Measurements from ENCODE around the gene SRM.
A peak's percentile ranks its signal among the peaks of the same experiment; 100 is the strongest.
"Not testable (repeated sequence)": the region's sequence is repeated elsewhere in the genome, so short reads cannot be mapped to it uniquely, and the experiment has no call there.

SRM gene

DNA sequence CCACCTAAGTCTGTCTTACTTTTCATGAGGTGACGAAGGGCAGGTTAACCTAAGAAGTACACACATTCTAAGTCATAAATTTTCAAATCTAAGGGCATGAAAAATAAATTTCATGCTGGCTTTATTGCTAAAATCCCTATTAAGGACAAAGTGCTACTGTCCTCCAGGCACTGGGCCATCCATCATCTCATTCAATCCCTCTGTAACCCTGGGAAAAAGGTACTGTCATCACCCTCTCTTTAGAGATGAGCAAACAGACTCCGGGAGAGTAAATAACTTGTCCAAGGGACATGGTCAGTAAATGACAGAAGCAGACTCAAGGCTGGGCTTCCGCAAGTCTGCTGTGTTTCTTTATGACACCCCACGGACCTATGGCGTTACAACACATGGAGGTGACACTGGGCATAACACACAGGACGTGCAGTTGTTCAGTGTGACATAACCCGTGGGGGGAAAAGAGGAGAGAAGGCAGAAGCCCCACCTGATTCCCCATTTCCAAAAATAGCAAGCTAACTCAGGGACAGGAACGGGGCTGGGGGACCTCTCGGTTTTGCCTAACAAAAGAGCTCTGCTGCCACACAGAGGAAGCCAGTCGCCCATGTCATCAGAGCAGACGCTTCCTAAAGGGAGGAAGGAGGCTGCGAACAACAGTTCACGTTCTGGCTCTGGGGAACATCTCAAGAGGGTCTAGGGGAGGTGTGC is 12.5 kb upstream of the SRM start:
- no peak for DNase-seq (ENCODE audit: low spot score)
- Mint-ChIP-seq H3K27me3 (ENCODE audit: low read depth) (no peaks in the 10 kb centered on the region), H3K36me3 (ENCODE audit: low read depth) (peaks cover 61% of the 10 kb centered on the region), H3K9me3 (no peaks in the 10 kb centered on the region), H3K27ac (no peak overlapping the region), H3K4me3 (no peak overlapping the region), H3K4me1 (ENCODE audit: low read depth) (peaks cover 1% of the 10 kb centered on the region)

DNA sequence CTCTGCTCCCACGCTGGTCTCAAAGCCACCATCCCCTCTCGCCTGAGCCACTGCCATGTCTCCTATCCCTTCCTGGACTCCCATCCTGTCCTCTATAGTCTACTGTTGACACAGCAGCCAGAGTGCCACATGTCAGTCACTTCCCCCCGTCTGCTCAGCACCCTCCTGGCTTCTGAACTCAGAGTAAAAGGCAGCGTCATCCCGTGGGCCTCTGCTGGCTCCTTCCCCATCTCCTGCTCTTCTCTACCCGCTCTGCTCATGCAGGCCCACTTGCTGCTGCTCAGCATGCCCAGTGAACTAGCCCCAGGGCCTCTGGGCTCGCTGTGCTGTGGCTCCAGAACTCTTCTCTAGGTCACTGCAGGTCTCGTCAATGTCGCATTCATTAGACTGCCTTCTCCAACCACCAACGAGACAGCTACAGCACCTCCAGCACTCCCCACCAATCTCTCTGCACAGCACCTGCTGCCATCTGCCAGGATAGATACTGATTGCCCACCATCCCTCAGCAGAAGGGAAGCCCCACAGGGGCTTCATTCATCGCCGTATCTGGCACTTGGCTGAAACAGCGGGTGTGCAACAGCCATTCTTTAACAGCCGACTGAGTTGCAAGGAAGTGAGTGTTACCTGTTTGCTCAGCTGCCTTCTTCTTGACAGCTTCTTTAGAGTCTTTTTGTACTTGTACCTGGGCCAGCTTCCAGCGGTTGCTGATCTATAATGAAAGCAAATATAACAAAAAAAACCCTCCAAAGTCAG is 11.8 kb upstream of the SRM start:
- no peaks in the 10 kb centered on the region for H3K9me3 Mint-ChIP-seq

GRCh38 chr1:11070876-11071275 is 11.1 kb upstream of the SRM start:
- peaks cover 61% of the 10 kb centered on the region for H3K36me3 Mint-ChIP-seq (ENCODE audit: low read depth)
- DNase-seq (ENCODE audit: low spot score) = no peak
- H3K27ac Mint-ChIP-seq = no peak overlapping the region
- H3K4me1 Mint-ChIP-seq (ENCODE audit: low read depth) = peaks cover 1% of the 10 kb centered on the region
- H3K27me3 Mint-ChIP-seq (ENCODE audit: low read depth) = no peaks in the 10 kb centered on the region
- H3K4me3 Mint-ChIP-seq = no peak overlapping the region
- H3K9me3 Mint-ChIP-seq = no peaks in the 10 kb centered on the region

More for the DNA sequence above, 11.8 kb upstream of the SRM start:
- Mint-ChIP-seq H3K4me1 (ENCODE audit: low read depth) (peaks cover 1% of the 10 kb centered on the region), H3K4me3 (no peak overlapping the region), H3K27me3 (ENCODE audit: low read depth) (no peaks in the 10 kb centered on the region), H3K27ac (no peak overlapping the region), H3K36me3 (ENCODE audit: low read depth) (peaks cover 60% of the 10 kb centered on the region)
- no peak for DNase-seq (ENCODE audit: low spot score)

GRCh38 chr1:11068600-11069473 is 9.0 kb upstream of the SRM start:
- no peaks in the 10 kb centered on the region for H3K27me3 Mint-ChIP-seq (ENCODE audit: low read depth)
- no peak for DNase-seq (ENCODE audit: low spot score)

GRCh38 chr1:11067716-11068599 is 8.1 kb upstream of the SRM start:
- DNase-seq (ENCODE audit: low spot score) = no peak
- Mint-ChIP-seq H3K27ac (no peak overlapping the region), H3K36me3 (ENCODE audit: low read depth) (peaks cover 68% of the 10 kb centered on the region), H3K9me3 (no peaks in the 10 kb centered on the region), H3K27me3 (ENCODE audit: low read depth) (no peaks in the 10 kb centered on the region), H3K4me1 (ENCODE audit: low read depth) (peaks cover 6% of the 10 kb centered on the region), H3K4me3 (no peak overlapping the region)

More at GRCh38 chr1:11068600-11069473, 9.0 kb upstream of the SRM start:
- Mint-ChIP-seq H3K36me3 (ENCODE audit: low read depth) (peaks cover 62% of the 10 kb centered on the region), H3K27ac (no peak overlapping the region), H3K9me3 (no peaks in the 10 kb centered on the region), H3K4me3 (no peak overlapping the region), H3K4me1 (ENCODE audit: low read depth) (peaks cover 1% of the 10 kb centered on the region)

GRCh38 chr1:11065796-11066195 is 6.0 kb upstream of the SRM start:
- H3K36me3 Mint-ChIP-seq (ENCODE audit: low read depth) = peaks cover 58% of the 10 kb centered on the region
- H3K27me3 Mint-ChIP-seq (ENCODE audit: low read depth) = no peaks in the 10 kb centered on the region
- no peak overlapping the region for H3K27ac Mint-ChIP-seq
- no peak overlapping the region for H3K4me3 Mint-ChIP-seq
- H3K9me3 Mint-ChIP-seq = no peaks in the 10 kb centered on the region
- DNase-seq (ENCODE audit: low spot score) = no peak
- H3K4me1 Mint-ChIP-seq (ENCODE audit: low read depth) = peaks cover 21% of the 10 kb centered on the region

GRCh38 chr1:11064942-11065341 is 5.1 kb upstream of the SRM start:
- no peak for DNase-seq (ENCODE audit: low spot score)
- peaks cover 52% of the 10 kb centered on the region for H3K36me3 Mint-ChIP-seq (ENCODE audit: low read depth)
- H3K27ac Mint-ChIP-seq = peak overlapping the region; percentile 7
- no peaks in the 10 kb centered on the region for H3K27me3 Mint-ChIP-seq (ENCODE audit: low read depth)
- H3K4me1 Mint-ChIP-seq (ENCODE audit: low read depth) = peaks cover 27% of the 10 kb centered on the region
- H3K9me3 Mint-ChIP-seq = no peaks in the 10 kb centered on the region
- no peak overlapping the region for H3K4me3 Mint-ChIP-seq

DNA sequence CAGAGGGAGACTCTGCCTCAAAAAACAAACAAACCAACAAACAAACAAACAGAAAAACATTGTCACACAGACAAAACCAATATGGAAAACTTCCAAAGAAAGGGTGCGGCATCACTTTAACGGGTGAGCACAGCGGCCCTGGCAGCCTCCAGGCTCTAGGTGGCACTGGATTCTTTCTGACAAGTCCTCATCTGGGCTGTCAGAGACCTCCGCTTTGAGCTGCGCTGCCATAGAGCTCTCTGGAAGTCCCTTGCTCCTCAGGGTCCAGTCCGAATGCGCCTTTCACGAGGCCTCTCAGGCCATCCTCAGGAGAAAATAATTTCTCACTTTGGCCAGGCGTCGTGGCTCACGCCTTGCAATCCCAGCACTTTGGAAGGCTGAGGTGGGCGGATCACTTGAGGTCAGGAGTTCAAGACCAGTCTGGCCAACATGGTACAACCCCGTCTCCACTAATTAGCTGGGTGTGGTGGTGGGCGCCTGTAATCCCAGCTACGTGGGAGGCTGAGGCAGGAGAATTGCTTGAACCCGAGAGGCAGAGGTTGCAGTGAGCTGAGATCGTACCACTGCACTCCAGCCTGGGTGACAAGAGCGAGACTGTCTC is 4.2 kb upstream of the SRM start:
- peaks cover 25% of the 10 kb centered on the region for H3K4me1 Mint-ChIP-seq (ENCODE audit: low read depth)
- not testable (repeated sequence) for DNase-seq (ENCODE audit: low spot score); H3K9me3 Mint-ChIP-seq; H3K27me3 Mint-ChIP-seq (ENCODE audit: low read depth); H3K27ac Mint-ChIP-seq; H3K4me3 Mint-ChIP-seq
- H3K36me3 Mint-ChIP-seq (ENCODE audit: low read depth) = peaks cover 47% of the 10 kb centered on the region

- H3K27me3 Mint-ChIP-seq (ENCODE audit: low read depth) = no peaks in the 10 kb centered on the region
- peak overlapping the region; percentile 54 for H3K4me3 Mint-ChIP-seq
- H3K9me3 Mint-ChIP-seq = no peaks in the 10 kb centered on the region
- peak overlapping the region; percentile 74 for H3K27ac Mint-ChIP-seq
- H3K4me1 Mint-ChIP-seq (ENCODE audit: low read depth) = peaks cover 28% of the 10 kb centered on the region
- DNase-seq (ENCODE audit: low spot score) = peak; percentile 73
- H3K36me3 Mint-ChIP-seq (ENCODE audit: low read depth) = peaks cover 44% of the 10 kb centered on the region
Measured at GRCh38 chr1:11062965-11063401, 3.2 kb upstream of the SRM start.

DNA sequence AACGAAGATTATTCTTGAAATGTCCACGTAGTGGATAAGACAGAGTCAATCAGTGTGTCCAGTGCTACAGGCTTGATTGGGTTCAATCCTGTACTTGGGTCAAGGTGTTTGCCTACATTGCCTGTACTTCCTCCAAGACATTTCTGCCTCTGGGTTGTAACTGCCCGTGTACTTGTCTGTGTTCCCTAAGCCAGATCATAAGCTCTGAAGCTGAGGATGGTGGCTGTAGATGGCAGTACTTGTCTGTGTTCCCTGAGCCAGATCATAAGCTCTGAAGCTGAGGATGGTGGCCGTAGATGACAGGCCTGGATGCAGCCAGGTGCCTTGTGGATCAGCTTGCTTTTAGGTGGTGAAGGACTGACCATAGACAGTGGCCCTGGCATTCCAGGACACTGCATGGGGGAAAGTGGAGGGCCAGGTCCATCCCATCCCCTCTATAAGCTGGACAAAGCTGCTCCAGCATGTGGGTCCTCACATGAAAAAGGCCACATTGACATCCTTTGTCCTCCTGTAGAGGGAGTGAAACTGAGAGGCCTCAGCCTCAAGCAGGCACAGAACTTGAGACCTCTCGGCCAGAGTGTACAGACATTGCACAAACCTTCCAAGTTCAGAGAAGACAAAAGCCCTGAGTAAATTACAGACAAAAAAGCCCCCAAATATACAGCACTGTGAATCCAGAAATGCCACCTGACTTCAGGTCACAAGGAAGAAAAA is 2.0 kb upstream of the SRM start:
- peak overlapping the region; percentile 65 for H3K27ac Mint-ChIP-seq
- peaks cover 28% of the 10 kb centered on the region for H3K4me1 Mint-ChIP-seq (ENCODE audit: low read depth)
- DNase-seq (ENCODE audit: low spot score) = no peak
- H3K4me3 Mint-ChIP-seq = peak overlapping the region; percentile 88
- no peaks in the 10 kb centered on the region for H3K9me3 Mint-ChIP-seq
- peaks cover 45% of the 10 kb centered on the region for H3K36me3 Mint-ChIP-seq (ENCODE audit: low read depth)
- no peaks in the 10 kb centered on the region for H3K27me3 Mint-ChIP-seq (ENCODE audit: low read depth)

DNA sequence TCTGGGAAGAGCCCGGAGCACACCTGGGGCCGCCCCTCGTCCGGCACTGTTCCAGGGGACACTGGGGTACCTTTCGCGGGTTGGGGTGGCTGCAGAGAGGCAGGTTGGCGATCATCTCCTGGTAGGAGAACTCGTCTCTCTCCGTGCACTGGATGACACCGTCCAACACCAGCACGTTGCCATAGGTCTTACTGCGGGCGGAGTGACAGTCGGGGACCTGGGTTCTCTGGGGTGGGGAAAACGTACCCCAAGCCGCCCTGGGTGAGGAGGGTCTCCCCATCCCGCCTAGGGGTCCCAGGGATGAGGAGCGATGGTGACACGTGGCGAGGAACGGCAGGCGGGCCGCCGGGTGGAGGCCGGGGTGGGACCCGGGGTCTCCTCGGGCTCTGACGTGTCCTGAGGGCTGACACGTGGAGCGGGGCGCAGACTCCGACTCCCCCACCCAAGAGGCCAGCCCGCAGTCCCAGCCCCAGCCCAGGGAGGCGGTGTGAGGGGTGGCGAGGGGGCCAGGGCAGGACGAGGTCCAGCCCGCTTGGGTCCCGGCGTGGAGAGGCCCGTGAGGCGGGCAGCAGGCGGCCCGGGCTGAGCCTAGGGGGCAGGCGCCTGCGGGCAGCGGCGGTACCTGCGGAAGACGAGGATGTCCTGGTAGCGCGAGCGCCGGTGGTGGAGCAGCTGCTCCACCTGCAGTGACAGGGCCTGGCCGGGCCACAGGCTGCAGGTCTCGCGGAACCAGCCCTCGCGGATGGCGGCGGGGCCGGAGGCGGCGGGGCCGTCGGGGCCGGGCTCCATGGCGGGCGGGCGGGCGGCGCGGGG is 457 bp downstream of the SRM start:
- peak overlapping the region; percentile 96 for H3K4me3 Mint-ChIP-seq
- no peaks in the 10 kb centered on the region for H3K9me3 Mint-ChIP-seq
- peaks cover 28% of the 10 kb centered on the region for H3K4me1 Mint-ChIP-seq (ENCODE audit: low read depth)
- H3K27me3 Mint-ChIP-seq (ENCODE audit: low read depth) = no peaks in the 10 kb centered on the region
- peak overlapping the region; percentile 88 for H3K27ac Mint-ChIP-seq
- no peak for DNase-seq (ENCODE audit: low spot score)
- peaks cover 29% of the 10 kb centered on the region for H3K36me3 Mint-ChIP-seq (ENCODE audit: low read depth)
